ENCODE data around the gene RCSD1.

DNA sequence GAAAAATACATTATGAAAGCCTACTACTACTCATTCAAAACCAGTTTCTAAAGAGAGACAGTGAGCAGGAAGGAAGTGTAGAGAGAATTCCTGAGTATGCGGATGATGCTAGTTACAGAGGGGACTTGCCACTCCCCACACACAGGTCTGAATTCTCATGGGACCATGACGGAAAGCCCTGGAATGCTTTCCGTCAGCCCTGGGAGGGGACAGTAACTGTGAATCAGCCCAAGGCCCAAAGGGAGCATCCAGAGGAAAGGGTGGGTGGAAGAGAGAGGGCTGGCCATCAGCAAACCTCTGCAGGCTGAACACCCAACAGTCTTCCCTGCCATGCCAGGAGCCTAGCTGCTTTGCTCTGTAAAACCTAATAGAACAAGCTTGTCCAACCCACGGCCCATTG lies 36.4 kb downstream of the RCSD1 start:
- TF ChIP-seq RARB (CRISPR knock-in tag; IDR thresholded peaks at IDR 0.05) (no peak), CREB5 (CRISPR knock-in tag; IDR thresholded peaks at IDR 0.05; ENCODE audit: low read depth) (no peak), ARNTL (CRISPR knock-in tag; IDR thresholded peaks at IDR 0.05; ENCODE audit: borderline replicate concordance, low read depth) (no peak), ZNF8 (CRISPR knock-in tag; IDR thresholded peaks at IDR 0.05) (no peak), ZNF70 (CRISPR knock-in tag; IDR thresholded peaks at IDR 0.05) (no peak), TOX (CRISPR knock-in tag; IDR thresholded peaks at IDR 0.05; ENCODE audit: borderline replicate concordance) (no peak)

Data from SK-N-SH treated with all-trans-retinoic acid at 6 μM for 48 hours (cell line).